Upper lobe of left lung (tissue), 6 donors: ENCODE data around the gene ALPK1. TPM values are rescaled to one million over a fixed set of nuclear protein-coding genes. Genes with fewer than 3 reads are reported as not detected.

Experiments used
- ATAC-seq, 2 donors: fragments of 200-7000 bp; cut with Tn5 transposase; one replicate each; pipeline ENCODE4 v1.9.1; 2022; ENCODE audit warnings: mild to moderate bottlenecking in 2 of 2, moderate library complexity in 2 of 2; ENCODE audit not compliant: low FRiP score in 2 of 2
- DNase-seq, 2 donors: peaks; one replicate each; pipeline ENCODE4 v3.0.0-alpha.2; 2019 to 2020
- H3K27ac ChIP-seq, 4 donors: fragments of 200-600 bp; sonication (generic); one replicate each; pipeline ENCODE4 v1.5.1; 2016 to 2019
- H3K27me3 ChIP-seq, 4 donors: fragments of 200-600 bp; sonication (generic); one replicate each; pipeline ENCODE4 v1.5.1; 2017 to 2019
- H3K36me3 ChIP-seq, 4 donors: fragments of 200-600 bp; sonication (generic); one replicate each; pipeline ENCODE4 v1.5.1; 2016 to 2019
- H3K4me1 ChIP-seq, 4 donors: fragments of 200-600 bp; sonication (generic); one replicate each; pipeline ENCODE4 v1.5.1; 2018 to 2019
- H3K4me3 ChIP-seq, 4 donors: fragments of 200-600 bp; sonication (generic); one replicate each; pipeline ENCODE4 v1.5.1; 2017 to 2019; ENCODE audit warnings: mild to moderate bottlenecking in 2 of 4, moderate library complexity in 1 of 4
- H3K9me3 ChIP-seq, 4 donors: fragments of 200-600 bp; sonication (generic); one replicate each; pipeline ENCODE4 v1.5.1; 2018 to 2019
- EP300 ChIP-seq, 4 donors: sonication (generic); formaldehyde crosslinking; IDR thresholded peaks; one replicate each; pipeline ENCODE4 v1.5.1; 2017; ENCODE audit warnings: antibody characterized with exemption in 4 of 4, control low read depth in 2 of 4
- POLR2A ChIP-seq, 4 donors: fragments of 450-650 bp; IDR thresholded peaks; one replicate each; pipeline ENCODE4 v1.5.1; 2016 to 2017; ENCODE audit warnings: antibody characterized with exemption in 4 of 4, mild to moderate bottlenecking in 2 of 4
- POLR2AphosphoS5 ChIP-seq, 2 donors: sonication (generic); formaldehyde crosslinking; IDR thresholded peaks; one replicate each; pipeline ENCODE4 v1.5.1; 2017; ENCODE audit warnings: antibody characterized with exemption in 2 of 2
- WGBS, 2 donors: methylation state at CpG; one replicate each; pipeline ENCODE4 v1.1.5; 2017 to 2018; 5-methylcytosine and 5-hydroxymethylcytosine counted together
- total RNA-seq, 6 donors: library from RNA; depleted of rRNA in 4 of 6; stranded (reverse); fragments of >200 nt in 4 of 6; gene quantifications; one replicate each; pipeline versions ENCODE4 v1.1.0 to v1.2.1, GENCODE V29; 2016 to 2021
- TF ChIP-seq, protein P1 (sequence below), 6 experiments: fragments of 450-650 bp in 4 of 6; fragments of 200-600 bp in 2 of 6; sonication (generic) in 2 of 6; IDR thresholded peaks; one replicate each; pipeline ENCODE4 v1.5.1; 2016 to 2019; ENCODE audit warnings: antibody characterized with exemption in 6 of 6
- donor health status: DM: no; HTN: no; CAD: no; lungs with moderate emphysema.
- donor health status: DM: no; HTN: yes; CAD: no; lungs with severe emphysema.

ALPK1 gene
- total RNA-seq, 6 donors from 2014 or later, result 22.7 to 68.0 (median 35.6) TPM

DNA sequence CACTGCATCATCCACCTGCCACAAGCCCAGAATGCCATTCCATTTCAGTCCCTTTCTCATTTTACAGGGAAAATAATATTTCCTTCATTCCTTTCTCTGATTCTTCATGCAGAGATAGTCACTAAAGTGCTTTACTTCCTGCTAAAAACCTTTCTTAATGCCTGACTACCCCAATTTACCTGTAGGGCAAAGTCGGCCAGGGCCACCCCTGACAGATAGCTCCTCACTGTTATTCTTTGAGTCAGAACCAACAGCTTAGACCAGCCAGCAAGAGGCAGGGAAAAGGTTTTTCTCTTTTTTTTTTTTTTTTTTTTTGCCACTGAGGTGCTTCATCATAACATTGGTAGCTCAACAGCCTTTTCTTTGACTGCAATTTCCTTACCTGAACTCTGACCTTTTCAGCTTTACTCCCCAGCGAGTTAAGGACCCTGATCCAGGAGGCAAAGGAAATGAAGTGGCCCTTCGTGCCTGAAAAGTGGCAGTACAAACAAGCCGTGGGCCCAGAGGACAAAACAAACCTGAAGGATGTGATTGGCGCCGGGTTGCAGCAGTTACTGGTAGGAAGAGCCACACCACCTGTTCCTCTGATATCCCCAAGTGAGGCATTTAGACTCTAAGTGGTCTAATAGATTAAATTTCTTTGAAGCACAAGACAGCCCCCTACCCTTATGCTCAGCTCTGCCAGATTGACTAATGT, 85.0 kb downstream of the ALPK1 start:
- DNase-seq (no peak), ATAC-seq (no peak)
- peaks cover 7 to 37% (median 15%) of the 10 kb centered on the region in 4 donors for H3K36me3 ChIP-seq

DNA sequence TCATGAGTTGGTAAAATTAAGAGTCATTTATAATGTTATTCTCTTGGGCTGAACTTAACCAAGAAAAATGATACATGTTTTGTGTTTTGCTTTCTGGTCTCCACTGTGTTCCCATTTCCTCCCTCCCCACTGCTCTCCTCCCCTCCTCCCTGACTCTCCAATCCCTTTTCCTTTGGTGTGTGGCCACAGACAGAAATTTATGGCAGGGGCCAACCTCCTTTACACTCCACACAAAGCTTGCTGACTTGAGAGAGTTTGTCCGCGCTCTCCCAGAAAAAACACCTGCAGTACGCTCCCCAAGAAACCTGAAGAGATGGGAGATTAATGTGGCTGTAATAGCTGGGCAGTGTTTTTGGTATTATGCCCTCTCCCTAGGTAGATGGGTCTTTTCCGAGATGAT, 88.9 kb downstream of the ALPK1 start:
- no peak for TF ChIP-seq POLR2A (IDR thresholded peaks at IDR 0.05)
- TF ChIP-seq, protein P1, sequence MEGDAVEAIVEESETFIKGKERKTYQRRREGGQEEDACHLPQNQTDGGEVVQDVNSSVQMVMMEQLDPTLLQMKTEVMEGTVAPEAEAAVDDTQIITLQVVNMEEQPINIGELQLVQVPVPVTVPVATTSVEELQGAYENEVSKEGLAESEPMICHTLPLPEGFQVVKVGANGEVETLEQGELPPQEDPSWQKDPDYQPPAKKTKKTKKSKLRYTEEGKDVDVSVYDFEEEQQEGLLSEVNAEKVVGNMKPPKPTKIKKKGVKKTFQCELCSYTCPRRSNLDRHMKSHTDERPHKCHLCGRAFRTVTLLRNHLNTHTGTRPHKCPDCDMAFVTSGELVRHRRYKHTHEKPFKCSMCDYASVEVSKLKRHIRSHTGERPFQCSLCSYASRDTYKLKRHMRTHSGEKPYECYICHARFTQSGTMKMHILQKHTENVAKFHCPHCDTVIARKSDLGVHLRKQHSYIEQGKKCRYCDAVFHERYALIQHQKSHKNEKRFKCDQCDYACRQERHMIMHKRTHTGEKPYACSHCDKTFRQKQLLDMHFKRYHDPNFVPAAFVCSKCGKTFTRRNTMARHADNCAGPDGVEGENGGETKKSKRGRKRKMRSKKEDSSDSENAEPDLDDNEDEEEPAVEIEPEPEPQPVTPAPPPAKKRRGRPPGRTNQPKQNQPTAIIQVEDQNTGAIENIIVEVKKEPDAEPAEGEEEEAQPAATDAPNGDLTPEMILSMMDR (IDR thresholded peaks at IDR 0.05), result no peak
- no peak for TF ChIP-seq POLR2AphosphoS5 (IDR thresholded peaks at IDR 0.05)
- no peak for TF ChIP-seq EP300 (IDR thresholded peaks at IDR 0.05)
- Histone ChIP-seq H3K27ac (no peak overlapping the region), H3K36me3 (peaks cover 0 to 23% (median 4%) of the 10 kb centered on the region in 4 donors), H3K27me3 (no peaks in the 10 kb centered on the region), H3K4me1 (no peaks in the 10 kb centered on the region), H3K4me3 (no peak overlapping the region), H3K9me3 (no peaks in the 10 kb centered on the region)
- ATAC-seq (no peak), DNase-seq (no peak)
- 95 to 96% methylated on average over 4 of the region's 4 CpGs for WGBS, 2 donors

More for the DNA sequence above, 85.0 kb downstream of the ALPK1 start:
- WGBS, 2 donors, result 61 to 64% methylated on average over 6 of the region's 6 CpGs
- H3K4me1 ChIP-seq, result no peaks in the 10 kb centered on the region
- H3K27me3 ChIP-seq, result no peaks in the 10 kb centered on the region
- H3K27ac ChIP-seq, result no peak overlapping the region
- H3K4me3 ChIP-seq, result no peak overlapping the region
- H3K9me3 ChIP-seq, result no peaks in the 10 kb centered on the region
- no peak for TF ChIP-seq POLR2AphosphoS5 (IDR thresholded peaks at IDR 0.05)
- no peak for TF ChIP-seq POLR2A (IDR thresholded peaks at IDR 0.05)
- TF ChIP-seq, protein P1 (IDR thresholded peaks at IDR 0.05), result no peak
- no peak for TF ChIP-seq EP300 (IDR thresholded peaks at IDR 0.05)

GRCh38 chr4:112402098-112402497, 104.9 kb downstream of the ALPK1 start:
- no peak overlapping the region for H3K27ac ChIP-seq
- no peaks in the 10 kb centered on the region for H3K4me1 ChIP-seq
- DNase-seq (no peak), ATAC-seq (no peak)
- H3K27me3 ChIP-seq, result no peaks in the 10 kb centered on the region
- H3K4me3 ChIP-seq, result no peak overlapping the region
- TF ChIP-seq EP300 (IDR thresholded peaks at IDR 0.05) (no peak), POLR2A (IDR thresholded peaks at IDR 0.05) (no peak), POLR2AphosphoS5 (IDR thresholded peaks at IDR 0.05) (no peak)
- TF ChIP-seq, protein P1 (IDR thresholded peaks at IDR 0.05), result no peak
- WGBS, 2 donors, result 66 to 91% methylated on average over 4 of the region's 4 CpGs
- no peaks in the 10 kb centered on the region for H3K9me3 ChIP-seq
- peaks cover 0 to 8% (median 0%) of the 10 kb centered on the region in 4 donors for H3K36me3 ChIP-seq

GRCh38 chr4:112403101-112403945, 106.2 kb downstream of the ALPK1 start:
- H3K27ac ChIP-seq, result no peak overlapping the region
- WGBS, 2 donors, result 63 to 74% methylated on average over 11 of the region's 11 CpGs
- H3K9me3 ChIP-seq, result no peaks in the 10 kb centered on the region
- peaks cover 0 to 6% (median 0%) of the 10 kb centered on the region in 4 donors for H3K36me3 ChIP-seq
- no peaks in the 10 kb centered on the region for H3K27me3 ChIP-seq
- DNase-seq (no peak), ATAC-seq (no peak)
- no peaks in the 10 kb centered on the region for H3K4me1 ChIP-seq
- no peak overlapping the region for H3K4me3 ChIP-seq
- TF ChIP-seq POLR2AphosphoS5 (IDR thresholded peaks at IDR 0.05) (no peak), POLR2A (IDR thresholded peaks at IDR 0.05) (no peak), EP300 (IDR thresholded peaks at IDR 0.05) (no peak)
- TF ChIP-seq, protein P1 (IDR thresholded peaks at IDR 0.05), result no peak
